CD14-positive monocyte (primary cell): ENCODE measurements around the gene IQCN. TPM values are rescaled to one million over a fixed set of nuclear protein-coding genes. Genes with fewer than 3 reads are reported as not detected.
A peak's percentile ranks its signal among the peaks of the same experiment; 100 is the strongest.

ENCODE experiments used
- DNase-seq, 3 donors: peaks; one replicate each; pipeline ENCODE4 v3.0.0-alpha.2; 2011 to 2022
- H2AFZ ChIP-seq: 2 replicates; pipeline ENCODE4 v1.6.0; 2012; ENCODE audit warnings: mild to moderate bottlenecking, low read depth, low read length, inconsistent platforms; ENCODE audit not compliant: insufficient read depth, poor library complexity, severe bottlenecking
- H3K27ac ChIP-seq, 2 donors: 1 replicate in 1 of 2; 2 replicates in 1 of 2; pipeline ENCODE4 v1.5.1; 2012 to 2013; ENCODE audit warnings: low read length in 2 of 2, control low read depth in 1 of 2, inconsistent platforms in 1 of 2, low read depth in 1 of 2, mild to moderate bottlenecking in 1 of 2
- H3K27me3 ChIP-seq, 2 donors: one replicate each; pipeline versions ENCODE4 v1.6.0 to v1.6.1; 2011 to 2013; ENCODE audit warnings: low read length in 2 of 2; ENCODE audit not compliant: control insufficient read depth in 2 of 2, insufficient read depth in 2 of 2
- H3K36me3 ChIP-seq, 2 donors: replicated peaks in 1 of 2; 1 replicate in 1 of 2; 2 replicates in 1 of 2; pipeline versions ENCODE4 v1.5.1 to v1.6.1; 2012 to 2013; ENCODE audit warnings: low read length in 2 of 2, control low read depth in 1 of 2, inconsistent platforms in 1 of 2, mild to moderate bottlenecking in 1 of 2; ENCODE audit not compliant: insufficient read depth in 2 of 2, control insufficient read depth in 1 of 2
- H3K4me1 ChIP-seq, 2 donors: 1 replicate in 1 of 2; 2 replicates in 1 of 2; pipeline versions ENCODE4 v1.5.1 to v1.6.1; 2012 to 2013; ENCODE audit warnings: low read length in 2 of 2, control low read depth in 1 of 2, inconsistent platforms in 1 of 2, mild to moderate bottlenecking in 1 of 2, moderate library complexity in 1 of 2; ENCODE audit not compliant: insufficient read depth in 2 of 2, control insufficient read depth in 1 of 2
- H3K4me2 ChIP-seq: replicated peaks from 2 replicates; pipeline ENCODE3; 2012; ENCODE audit warnings: low read length, moderate library complexity, mild to moderate bottlenecking; ENCODE audit not compliant: poor library complexity, severe bottlenecking; ENCODE audit errors: extremely low read depth
- H3K4me3 ChIP-seq, 3 experiments: fragments of 200-600 bp in 1 of 3; sonication (generic) in 1 of 3; replicated peaks in 1 of 3; 1 replicate in 2 of 3; 2 replicates in 1 of 3; pipeline ENCODE4 v1.5.1; 2011 to 2013; ENCODE audit warnings: low read length in 3 of 3, mild to moderate bottlenecking in 3 of 3, control low read depth in 2 of 3, low read depth in 2 of 3, inconsistent platforms in 1 of 3, moderate library complexity in 1 of 3
- H3K79me2 ChIP-seq: 2 replicates; pipeline ENCODE4 v1.6.0; 2012; ENCODE audit warnings: mild to moderate bottlenecking, control low read depth, inconsistent platforms, low read length, moderate library complexity; ENCODE audit not compliant: insufficient read depth
- H3K9ac ChIP-seq: 2 replicates; pipeline ENCODE4 v1.6.0; 2017; ENCODE audit warnings: low read length, mild to moderate bottlenecking; ENCODE audit not compliant: insufficient read depth, poor library complexity, severe bottlenecking
- H3K9me3 ChIP-seq, 2 donors: replicated peaks in 1 of 2; 1 replicate in 1 of 2; 2 replicates in 1 of 2; pipeline versions ENCODE4 v1.5.1 to v1.6.1; 2012 to 2013; ENCODE audit warnings: low read length in 2 of 2, control low read depth in 1 of 2; ENCODE audit not compliant: control insufficient read depth in 1 of 2, insufficient read depth in 1 of 2
- H4K20me1 ChIP-seq: 2 replicates; pipeline ENCODE4 v1.6.0; 2012; ENCODE audit warnings: mild to moderate bottlenecking, low read length, control low read depth, moderate library complexity; ENCODE audit not compliant: insufficient read depth
- H3K27ac Mint-ChIP-seq, 7 donors: one replicate each; pipeline ENCODE4 v1.8.0; 2020; ENCODE audit warnings: mild to moderate bottlenecking in 7 of 7, mixed read lengths in 7 of 7, moderate library complexity in 6 of 7, inconsistent platforms in 2 of 7
- H3K27me3 Mint-ChIP-seq, 3 donors: one replicate each; pipeline ENCODE4 v1.8.0; 2021 to 2022; ENCODE audit warnings: low read depth in 3 of 3, mild to moderate bottlenecking in 3 of 3, mixed read lengths in 3 of 3, moderate library complexity in 3 of 3, inconsistent platforms in 1 of 3
- H3K36me3 Mint-ChIP-seq, 2 donors: one replicate each; pipeline ENCODE4 v1.8.0; 2020; ENCODE audit warnings: mixed read lengths in 2 of 2, inconsistent platforms in 1 of 2, mild to moderate bottlenecking in 1 of 2
- H3K4me1 Mint-ChIP-seq: one replicate; pipeline ENCODE4 v1.8.0; 2020; ENCODE audit warnings: mild to moderate bottlenecking, mixed read lengths
- H3K4me3 Mint-ChIP-seq, 2 donors: one replicate each; pipeline ENCODE4 v1.8.0; 2020; ENCODE audit warnings: mild to moderate bottlenecking in 2 of 2, mixed read lengths in 2 of 2, moderate library complexity in 1 of 2
- H3K9me3 Mint-ChIP-seq, 7 donors: one replicate each; pipeline ENCODE4 v1.8.0; 2020 to 2022; ENCODE audit warnings: mixed read lengths in 7 of 7, mild to moderate bottlenecking in 6 of 7, moderate library complexity in 6 of 7, inconsistent platforms in 2 of 7
- CTCF ChIP-seq: fragments of 200-600 bp; IDR thresholded peaks from one replicate; pipeline ENCODE4 v1.8.0; 2022; ENCODE audit warnings: antibody characterized with exemption, mild to moderate bottlenecking
- WGBS: methylation state at CpG from one replicate; pipeline ENCODE4 v1.1.5; 2013; ENCODE audit warnings: missing lambda C conversion rate; ENCODE audit not compliant: insufficient coverage; 5-methylcytosine and 5-hydroxymethylcytosine counted together
- intact Hi-C, 2 donors: fragments of 100-400 bp; cut with micrococcal nuclease; formaldehyde crosslinking; loops; one replicate each; pipeline versions ENCODE4 v1.15.0 to v1.15.1; 2023
- polyA plus RNA-seq, 3 donors: library from polyadenylated mRNA; depleted of rRNA in 1 of 3; unstranded in 2 of 3; stranded (reverse) in 1 of 3; fragments of 300-500 nt in 2 of 3; fragments of >200 nt in 1 of 3; fragmentation: Illumina TruSeq in 2 of 3; gene quantifications; 1 replicate in 2 of 3; 2 replicates in 1 of 3; pipeline ENCODE4 v1.2.3, GENCODE V29; 2012 to 2021

The IQCN gene
- polyA plus RNA-seq, 3 donors: 6.9 TPM; not detected in 2

GRCh38 chr19:18292462-18292809 is 18.2 kb upstream of the IQCN start:
- intact Hi-C loops: loop anchor here in 1 of 2 donors (1.0 kb wide), 1 partner anchor 10 kb away; no protein-coding TSS in a partner anchor
- TF ChIP-seq CTCF: no peak
- Histone ChIP-seq H3K79me2 (no peaks in the 10 kb centered on the region), H3K4me1 (peaks cover 41 to 50% of the 10 kb centered on the region in 2 donors), H3K4me3 (peak overlapping the region; percentile 62 to 94 (median 92)), H3K27ac (peak overlapping the region; percentile 99 to 100), H3K27me3 (no peaks in the 10 kb centered on the region), H3K4me2 (peak overlapping the region; percentile 97), H3K9ac (peak overlapping the region; percentile 89), H3K36me3 (no peaks in the 10 kb centered on the region), H4K20me1 (no peaks in the 10 kb centered on the region), H2AFZ (no peak overlapping the region), H3K9me3 (no peaks in the 10 kb centered on the region)
- Mint-ChIP-seq H3K27ac (peak overlapping the region; percentile 97 to 100 (median 99)), H3K27me3 (peaks cover 0 to 5% (median 2%) of the 10 kb centered on the region in 3 donors), H3K9me3 (peaks cover 0 to 2% (median 0%) of the 10 kb centered on the region in 7 donors), H3K36me3 (peaks cover 2 to 6% of the 10 kb centered on the region in 2 donors), H3K4me1 (peaks cover 42% of the 10 kb centered on the region), H3K4me3 (peak overlapping the region; percentile 87 to 92)
- no peak for DNase-seq
- 0% methylated on average over 3 of the region's 20 CpGs for WGBS

DNA sequence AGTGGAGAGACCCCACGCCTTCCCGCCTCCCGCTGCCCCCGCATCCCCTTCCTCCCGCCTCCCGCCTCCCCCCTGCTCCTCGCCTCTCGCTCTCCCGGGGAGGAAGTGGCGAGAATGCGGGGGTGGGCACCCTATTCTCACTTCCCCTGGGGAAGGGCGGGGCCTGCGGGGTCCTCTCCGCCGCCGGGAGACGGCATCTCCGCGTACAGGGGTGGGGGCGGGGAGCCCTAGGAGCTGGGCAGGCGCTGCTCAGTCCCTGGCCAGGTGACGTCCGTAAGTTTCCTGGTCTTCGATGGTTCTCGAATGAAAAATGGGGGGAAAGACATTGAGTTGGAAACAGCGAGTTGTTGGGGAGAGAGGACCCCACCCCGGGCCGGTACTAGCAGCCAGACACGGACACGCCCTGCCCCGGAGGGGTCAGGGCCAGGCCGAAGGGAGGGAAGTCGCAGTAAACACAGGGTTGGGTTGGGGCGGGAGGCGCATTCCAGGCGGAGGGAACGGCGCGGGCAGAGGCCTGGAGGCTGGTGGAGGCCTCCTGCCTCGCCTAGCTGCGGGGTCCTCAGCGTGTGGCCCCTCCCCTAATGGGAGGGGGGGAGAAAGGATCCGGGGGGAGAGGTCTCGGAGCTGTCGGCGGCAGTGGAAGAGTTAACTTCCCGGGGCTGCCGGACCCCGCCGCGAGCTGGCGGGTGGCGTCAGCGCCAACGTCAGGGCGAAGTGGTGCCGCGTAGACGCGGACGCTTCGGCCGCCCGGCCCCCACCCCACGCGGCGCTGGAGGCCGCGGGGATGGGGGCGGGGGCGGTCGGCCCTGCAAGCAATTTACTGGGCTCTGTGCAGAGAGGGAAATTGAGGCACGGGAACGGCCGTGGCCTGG is 17.6 kb upstream of the IQCN start:
- H3K4me3 ChIP-seq: peak overlapping the region; percentile 62 to 94 (median 92)
- H3K9me3 Mint-ChIP-seq: peaks cover 0 to 2% (median 0%) of the 10 kb centered on the region in 7 donors
- peaks cover 2 to 6% of the 10 kb centered on the region in 2 donors for H3K36me3 Mint-ChIP-seq
- H3K27ac ChIP-seq: peak overlapping the region; percentile 99 to 100
- H3K4me2 ChIP-seq: peak overlapping the region; percentile 97
- peaks cover 40% of the 10 kb centered on the region for H3K4me1 Mint-ChIP-seq
- peaks cover 0 to 2% (median 0%) of the 10 kb centered on the region in 3 donors for H3K27me3 Mint-ChIP-seq
- H3K27me3 ChIP-seq: no peaks in the 10 kb centered on the region
- H3K9ac ChIP-seq: peak overlapping the region; percentile 89
- TF ChIP-seq CTCF: no peak
- H2AFZ ChIP-seq: peak overlapping the region; percentile 61
- intact Hi-C loops: loop anchor here (1.0 kb wide), 2 partner anchors 9 to 10 kb away; no protein-coding TSS in a partner anchor
- H3K27ac Mint-ChIP-seq: peak overlapping the region; percentile 97 to 100 (median 99)
- H3K4me1 ChIP-seq: peaks cover 41 to 50% of the 10 kb centered on the region in 2 donors
- H3K4me3 Mint-ChIP-seq: peak overlapping the region; percentile 87 to 92
- no peaks in the 10 kb centered on the region for H3K79me2 ChIP-seq
- H4K20me1 ChIP-seq: no peaks in the 10 kb centered on the region
- H3K36me3 ChIP-seq: no peaks in the 10 kb centered on the region
- DNase-seq: peak; percentile 80 to 90 (median 86)
- under 1% methylated on average over 53 of the region's 75 CpGs for WGBS
- H3K9me3 ChIP-seq: no peaks in the 10 kb centered on the region
